Tibial artery (tissue), 4 donors: ENCODE data around the gene FCHSD1.

Source experiments
- DNase-seq, 2 donors: peaks; one replicate each; pipeline ENCODE4 v3.0.0-alpha.2; 2019
- H3K27ac ChIP-seq, 2 donors: fragments of 200-600 bp; sonication (generic) in 1 of 2; 1 replicate in 1 of 2; 2 replicates in 1 of 2; pipeline ENCODE4 v1.5.1; 2018 to 2019; ENCODE audit warnings: mild to moderate bottlenecking in 1 of 2
- H3K27me3 ChIP-seq, 2 donors: fragments of 200-600 bp; sonication (generic) in 1 of 2; one replicate each; pipeline versions ENCODE4 v1.5.1 to v1.6.0; 2016 to 2019
- H3K36me3 ChIP-seq, 3 donors: fragments of 200-600 bp; sonication (generic) in 2 of 3; one replicate each; pipeline ENCODE4 v1.5.1; 2016 to 2019; ENCODE audit warnings: mild to moderate bottlenecking in 2 of 3
- H3K4me1 ChIP-seq, 4 donors: fragments of 200-600 bp; sonication (generic) in 2 of 4; 1 replicate in 3 of 4; 2 replicates in 1 of 4; pipeline ENCODE4 v1.5.1; 2016 to 2019
- H3K4me3 ChIP-seq, 2 donors: fragments of 200-600 bp; sonication (generic) in 1 of 2; 1 replicate in 1 of 2; 2 replicates in 1 of 2; pipeline ENCODE4 v1.5.1; 2018 to 2019; ENCODE audit warnings: mild to moderate bottlenecking in 2 of 2
- H3K9me3 ChIP-seq, 3 donors: fragments of 200-600 bp; sonication (generic) in 1 of 3; one replicate each; pipeline ENCODE4 v1.5.1; 2016 to 2019
- intact Hi-C: fragments of 100-400 bp; cut with DNase I; formaldehyde crosslinking; loops from one replicate; pipeline ENCODE4 v1.15.0; 2023; ENCODE audit warnings: low total_unique reads
- TF ChIP-seq, protein P1 (sequence below), 2 experiments: fragments of 200-600 bp in 1 of 2; fragments of 450-650 bp in 1 of 2; IDR thresholded peaks; one replicate each; pipeline ENCODE4 v1.5.1; 2017 to 2019; ENCODE audit warnings: antibody characterized with exemption in 2 of 2, mild to moderate bottlenecking in 1 of 2, moderate library complexity in 1 of 2

Gene FCHSD1

DNA sequence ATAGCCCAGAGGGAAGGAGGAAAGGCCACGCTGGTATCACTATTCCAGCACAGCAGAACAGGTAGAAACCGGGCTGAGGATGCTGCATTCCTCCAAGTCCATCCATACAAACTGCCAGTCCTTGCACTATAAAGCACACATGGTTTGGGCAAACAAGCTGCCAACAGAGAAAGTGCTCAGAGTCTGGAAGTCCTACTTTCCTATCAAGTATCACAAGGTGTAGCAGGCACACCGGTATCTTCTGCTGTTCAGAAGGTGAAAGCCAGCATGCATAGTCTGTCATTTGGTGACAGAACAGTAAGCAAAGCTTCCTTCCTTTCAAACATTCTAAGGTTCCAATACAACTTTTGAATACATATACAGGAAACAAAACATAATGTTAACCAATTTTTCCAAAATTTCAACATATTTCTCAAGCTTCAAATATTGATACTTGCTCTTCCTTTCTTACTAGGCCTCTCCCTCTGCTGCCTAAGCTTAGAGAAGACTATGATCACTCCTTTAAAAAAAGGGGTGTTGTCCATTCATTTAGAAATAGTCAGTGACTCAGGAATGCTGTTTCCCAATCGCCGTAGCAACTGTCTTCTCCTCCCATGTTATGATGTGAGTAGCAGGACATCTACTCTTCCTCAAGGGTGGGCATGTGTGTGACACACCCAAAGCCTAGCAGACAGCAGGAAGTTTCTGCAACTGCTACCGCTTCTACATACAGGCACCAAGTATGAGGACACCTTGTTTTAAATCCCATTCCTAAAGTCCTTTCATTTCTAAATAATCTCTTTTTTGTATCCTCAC lies 47.1 kb downstream of the FCHSD1 start:
- no peaks in the 10 kb centered on the region for H3K9me3 ChIP-seq
- peak; percentile 78 to 85 for DNase-seq
- no peak overlapping the region for H3K4me3 ChIP-seq
- peaks cover 0 to 63% (median 22%) of the 10 kb centered on the region in 4 donors for H3K4me1 ChIP-seq
- TF ChIP-seq, protein P1, sequence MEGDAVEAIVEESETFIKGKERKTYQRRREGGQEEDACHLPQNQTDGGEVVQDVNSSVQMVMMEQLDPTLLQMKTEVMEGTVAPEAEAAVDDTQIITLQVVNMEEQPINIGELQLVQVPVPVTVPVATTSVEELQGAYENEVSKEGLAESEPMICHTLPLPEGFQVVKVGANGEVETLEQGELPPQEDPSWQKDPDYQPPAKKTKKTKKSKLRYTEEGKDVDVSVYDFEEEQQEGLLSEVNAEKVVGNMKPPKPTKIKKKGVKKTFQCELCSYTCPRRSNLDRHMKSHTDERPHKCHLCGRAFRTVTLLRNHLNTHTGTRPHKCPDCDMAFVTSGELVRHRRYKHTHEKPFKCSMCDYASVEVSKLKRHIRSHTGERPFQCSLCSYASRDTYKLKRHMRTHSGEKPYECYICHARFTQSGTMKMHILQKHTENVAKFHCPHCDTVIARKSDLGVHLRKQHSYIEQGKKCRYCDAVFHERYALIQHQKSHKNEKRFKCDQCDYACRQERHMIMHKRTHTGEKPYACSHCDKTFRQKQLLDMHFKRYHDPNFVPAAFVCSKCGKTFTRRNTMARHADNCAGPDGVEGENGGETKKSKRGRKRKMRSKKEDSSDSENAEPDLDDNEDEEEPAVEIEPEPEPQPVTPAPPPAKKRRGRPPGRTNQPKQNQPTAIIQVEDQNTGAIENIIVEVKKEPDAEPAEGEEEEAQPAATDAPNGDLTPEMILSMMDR (IDR thresholded peaks at IDR 0.05): no peak
- H3K27ac ChIP-seq: peak overlapping the region; percentile 73
- intact Hi-C loops: no loop called here
- H3K36me3 ChIP-seq: no peaks in the 10 kb centered on the region
- H3K27me3 ChIP-seq: no peaks in the 10 kb centered on the region

DNA sequence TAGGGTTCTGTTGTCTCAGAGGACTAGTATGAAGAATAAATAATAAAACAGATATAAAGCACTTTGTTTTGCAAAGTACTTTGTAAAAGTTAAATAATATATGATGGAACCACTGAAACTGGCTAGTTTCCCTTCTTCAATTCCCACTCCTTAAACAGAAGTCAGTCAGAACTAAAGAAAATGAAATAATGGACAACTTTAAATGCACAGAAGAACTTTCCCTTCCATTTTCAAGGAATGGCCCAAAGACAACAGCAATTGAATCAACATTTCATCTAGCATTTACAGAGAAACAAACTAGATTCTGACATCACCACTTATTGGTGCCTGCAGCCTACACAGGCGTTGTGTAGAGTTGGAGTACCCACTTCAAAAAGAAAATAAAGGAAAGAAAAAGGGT lies 48.6 kb downstream of the FCHSD1 start:
- TF ChIP-seq, protein P1 (IDR thresholded peaks at IDR 0.05): no peak
- Histone ChIP-seq H3K4me3 (no peak overlapping the region), H3K4me1 (peaks cover 0 to 73% (median 25%) of the 10 kb centered on the region in 4 donors), H3K36me3 (no peaks in the 10 kb centered on the region), H3K27me3 (no peaks in the 10 kb centered on the region), H3K27ac (peak overlapping the region; percentile 14 to 73), H3K9me3 (no peaks in the 10 kb centered on the region)
- no peak for DNase-seq
- intact Hi-C loops: no loop called here

DNA sequence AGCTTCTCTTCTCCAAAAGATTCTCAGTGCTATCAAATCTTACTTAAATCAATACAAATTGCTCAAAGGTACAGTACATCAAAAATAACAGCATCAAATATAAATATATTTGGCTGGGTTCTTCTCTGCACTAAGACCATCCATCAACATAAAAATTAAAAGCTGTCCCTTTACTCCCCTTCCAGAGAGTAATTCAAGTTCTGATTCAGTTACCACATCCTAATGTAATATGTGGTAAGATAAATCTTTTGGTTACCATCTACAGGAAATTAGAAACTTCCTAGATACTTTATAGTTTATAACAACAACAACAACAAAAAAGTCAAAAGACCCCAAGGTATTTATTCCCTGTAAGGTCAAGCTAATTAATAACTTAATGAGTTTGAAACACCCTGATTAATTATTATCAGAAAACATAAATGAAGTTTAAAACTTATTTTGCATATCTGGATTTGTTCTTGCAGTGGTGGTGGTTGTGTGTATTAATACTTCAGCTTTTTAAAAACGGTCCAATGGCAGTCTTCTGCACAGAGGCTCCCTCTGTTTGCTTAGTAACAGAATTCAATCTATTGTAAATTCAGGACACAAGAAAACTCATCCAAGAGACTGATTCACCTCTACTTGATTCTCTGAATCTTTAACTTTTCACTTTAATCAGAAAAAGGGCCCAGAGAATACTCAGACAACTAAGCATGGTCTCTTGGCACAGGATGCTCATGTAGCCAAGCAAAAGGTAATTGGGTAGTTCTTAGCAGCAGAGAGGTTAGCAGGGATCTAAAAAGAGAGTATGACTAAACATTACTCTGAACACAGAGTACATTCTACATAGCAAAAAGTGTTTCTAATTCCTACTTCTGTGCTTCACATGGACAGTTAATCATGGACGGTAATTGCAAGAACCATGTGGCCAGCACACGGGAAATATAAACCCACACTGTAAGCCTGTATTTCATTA lies 52.5 kb downstream of the FCHSD1 start:
- intact Hi-C loops: no loop called here
- no peaks in the 10 kb centered on the region for H3K9me3 ChIP-seq
- H3K4me1 ChIP-seq: peaks cover 0 to 42% (median 12%) of the 10 kb centered on the region in 4 donors
- H3K4me3 ChIP-seq: no peak overlapping the region
- peaks cover 0 to 13% (median 5%) of the 10 kb centered on the region in 3 donors for H3K36me3 ChIP-seq
- H3K27me3 ChIP-seq: no peaks in the 10 kb centered on the region
- TF ChIP-seq, protein P1 (IDR thresholded peaks at IDR 0.05): no peak
- H3K27ac ChIP-seq: peak overlapping the region; percentile 59 to 62
- DNase-seq: no peak

DNA sequence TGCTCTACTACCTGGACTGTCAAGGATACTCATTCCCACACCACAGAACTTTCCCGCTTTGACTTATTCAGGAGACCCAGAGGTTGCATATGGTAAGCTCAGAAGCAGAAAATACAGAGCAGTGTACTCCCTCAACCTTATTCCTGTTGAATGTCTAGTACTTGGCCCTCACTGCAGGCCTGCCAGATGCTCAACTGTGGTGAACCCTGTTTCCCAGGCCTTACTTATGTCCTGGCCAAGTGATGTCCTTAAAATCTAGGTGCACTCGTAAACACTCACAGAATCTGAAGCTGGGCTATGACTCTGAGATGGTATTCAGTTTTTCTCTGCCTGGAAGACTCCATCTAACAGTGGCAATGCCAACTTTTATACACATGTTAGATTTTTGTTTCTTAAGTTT lies 53.4 kb downstream of the FCHSD1 start:
- peaks cover 0 to 15% (median 5%) of the 10 kb centered on the region in 3 donors for H3K36me3 ChIP-seq
- H3K4me1 ChIP-seq: peaks cover 0 to 33% (median 8%) of the 10 kb centered on the region in 4 donors
- DNase-seq: no peak
- TF ChIP-seq, protein P1 (IDR thresholded peaks at IDR 0.05): no peak
- no peak overlapping the region for H3K4me3 ChIP-seq
- no peaks in the 10 kb centered on the region for H3K9me3 ChIP-seq
- H3K27me3 ChIP-seq: no peaks in the 10 kb centered on the region
- H3K27ac ChIP-seq: no peak overlapping the region
- intact Hi-C loops: no loop called here

DNA sequence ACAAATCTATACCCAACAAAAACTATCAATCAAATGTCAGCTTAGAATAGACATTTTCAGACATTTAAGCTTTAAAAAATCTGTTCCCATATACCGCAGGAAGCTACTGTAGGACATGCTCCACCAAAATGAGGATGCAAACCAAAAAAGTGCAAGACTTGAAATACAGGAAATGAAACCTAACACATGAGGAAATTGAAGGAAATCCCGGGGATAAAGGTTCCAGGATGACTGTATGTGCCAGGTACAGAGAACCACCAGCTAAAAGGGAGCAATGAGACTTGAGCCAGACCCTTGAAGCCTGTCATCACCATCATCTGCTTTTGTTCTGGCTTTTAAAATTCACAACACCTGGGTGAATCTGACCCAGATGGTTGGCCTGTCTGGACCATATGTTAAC lies 53.8 kb downstream of the FCHSD1 start:
- H3K27ac ChIP-seq: no peak overlapping the region
- intact Hi-C loops: no loop called here
- no peak for DNase-seq
- no peaks in the 10 kb centered on the region for H3K27me3 ChIP-seq
- no peaks in the 10 kb centered on the region for H3K9me3 ChIP-seq
- TF ChIP-seq, protein P1 (IDR thresholded peaks at IDR 0.05): no peak
- peaks cover 0 to 15% (median 5%) of the 10 kb centered on the region in 3 donors for H3K36me3 ChIP-seq
- H3K4me3 ChIP-seq: no peak overlapping the region
- peaks cover 0 to 33% (median 10%) of the 10 kb centered on the region in 4 donors for H3K4me1 ChIP-seq
